BJ (cell line): ENCODE measurements around the gene RNF13. TPM values are rescaled to one million over a fixed set of nuclear protein-coding genes. Genes with fewer than 3 reads are reported as not detected.

Experiments used
- CTCF ChIA-PET: fragments of 350-600 bp; formaldehyde crosslinking; extraction: SDS; loops from one replicate; lab custom pipeline; 2021; ENCODE audit warnings: antibody characterized with exemption, inconsistent platforms; lab: Yijun Ruan, JAX
- POLR2A ChIA-PET: fragments of 300-600 bp; sonication (Branson Sonifier 250); formaldehyde crosslinking; extraction: SDS; loops from one replicate; lab custom pipeline; 2021; ENCODE audit warnings: antibody characterized with exemption; lab: Charles Lee
- DNase-seq: peaks from one replicate; pipeline ENCODE4 v3.0.0-alpha.2; 2011; ENCODE audit warnings: low read depth
- H3K27me3 ChIP-seq: 2 replicates; pipeline ENCODE4 v1.6.0; 2011; ENCODE audit warnings: low read length; ENCODE audit not compliant: control insufficient read depth, insufficient read depth
- H3K36me3 ChIP-seq: 2 replicates; pipeline ENCODE4 v1.5.1; 2011; ENCODE audit warnings: low read length; ENCODE audit not compliant: control insufficient read depth, insufficient read depth
- H3K4me3 ChIP-seq: 2 replicates; pipeline ENCODE4 v1.5.1; 2011; ENCODE audit warnings: low read depth, mild to moderate bottlenecking, control low read depth, low read length
- polyA plus RNA-seq: library from polyadenylated mRNA; depleted of rRNA; stranded (reverse); fragments of >200 nt; gene quantifications from 2 replicates; pipeline ENCODE4 v1.2.3, GENCODE V29; 2011
- TF ChIP-seq, protein P1 (sequence below): IDR thresholded peaks from 2 replicates; pipeline ENCODE4 v1.5.1; 2011; ENCODE audit warnings: low read depth, mild to moderate bottlenecking, control low read depth, inconsistent platforms, low read length, moderate library complexity; ENCODE audit not compliant: insufficient read depth

Gene RNF13
- polyA plus RNA-seq, 1 experiment = 30.7 TPM

- Histone ChIP-seq H3K27me3 (no peaks in the 10 kb centered on the region), H3K4me3 (no peak overlapping the region), H3K36me3 (no peaks in the 10 kb centered on the region)
- CTCF ChIA-PET = interaction anchor here (0.6 to 1.5 kb wide), 3 partner anchors 8 to 37 kb away, joined by 3 to 5 read pairs (median 4); no protein-coding TSS in a partner anchor
- TF ChIP-seq, protein P1, sequence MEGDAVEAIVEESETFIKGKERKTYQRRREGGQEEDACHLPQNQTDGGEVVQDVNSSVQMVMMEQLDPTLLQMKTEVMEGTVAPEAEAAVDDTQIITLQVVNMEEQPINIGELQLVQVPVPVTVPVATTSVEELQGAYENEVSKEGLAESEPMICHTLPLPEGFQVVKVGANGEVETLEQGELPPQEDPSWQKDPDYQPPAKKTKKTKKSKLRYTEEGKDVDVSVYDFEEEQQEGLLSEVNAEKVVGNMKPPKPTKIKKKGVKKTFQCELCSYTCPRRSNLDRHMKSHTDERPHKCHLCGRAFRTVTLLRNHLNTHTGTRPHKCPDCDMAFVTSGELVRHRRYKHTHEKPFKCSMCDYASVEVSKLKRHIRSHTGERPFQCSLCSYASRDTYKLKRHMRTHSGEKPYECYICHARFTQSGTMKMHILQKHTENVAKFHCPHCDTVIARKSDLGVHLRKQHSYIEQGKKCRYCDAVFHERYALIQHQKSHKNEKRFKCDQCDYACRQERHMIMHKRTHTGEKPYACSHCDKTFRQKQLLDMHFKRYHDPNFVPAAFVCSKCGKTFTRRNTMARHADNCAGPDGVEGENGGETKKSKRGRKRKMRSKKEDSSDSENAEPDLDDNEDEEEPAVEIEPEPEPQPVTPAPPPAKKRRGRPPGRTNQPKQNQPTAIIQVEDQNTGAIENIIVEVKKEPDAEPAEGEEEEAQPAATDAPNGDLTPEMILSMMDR = no peak
- no peak for DNase-seq
- POLR2A ChIA-PET = no interaction called here
These were observed 12.3 kb upstream of the RNF13 start for GRCh38 chr3:149800693-149801092.

- Histone ChIP-seq H3K4me3 (no peak overlapping the region), H3K27me3 (no peaks in the 10 kb centered on the region), H3K36me3 (no peaks in the 10 kb centered on the region)
- ChIA-PET POLR2A (no interaction called here), CTCF (interaction anchor here (1.0 kb wide), 1 partner anchor 38 kb away, joined by 4 read pairs; no protein-coding TSS in a partner anchor)
- no peak for DNase-seq
- TF ChIP-seq, protein P1 = no peak
These were observed 11.8 kb upstream of the RNF13 start for GRCh38 chr3:149801195-149801594.

- no peak overlapping the region for H3K4me3 ChIP-seq
- TF ChIP-seq, protein P1 = no peak
- no peaks in the 10 kb centered on the region for H3K27me3 ChIP-seq
- ChIA-PET CTCF (interaction anchor here (1.0 kb wide), 1 partner anchor 38 kb away, joined by 4 read pairs; no protein-coding TSS in a partner anchor), POLR2A (no interaction called here)
- H3K36me3 ChIP-seq = no peaks in the 10 kb centered on the region
- no peak for DNase-seq
These were observed 11.4 kb upstream of the RNF13 start for GRCh38 chr3:149801639-149802038.

GRCh38 chr3:149806171-149806778 lies 6.7 kb upstream of the RNF13 start:
- no peak overlapping the region for H3K4me3 ChIP-seq
- POLR2A ChIA-PET = no interaction called here
- CTCF ChIA-PET = interaction anchor here (3.7 kb wide), 1 partner anchor 37 kb away, joined by 167 read pairs; no protein-coding TSS in a partner anchor
- TF ChIP-seq, protein P1 = no peak
- no peaks in the 10 kb centered on the region for H3K36me3 ChIP-seq
- no peaks in the 10 kb centered on the region for H3K27me3 ChIP-seq
- no peak for DNase-seq

DNA sequence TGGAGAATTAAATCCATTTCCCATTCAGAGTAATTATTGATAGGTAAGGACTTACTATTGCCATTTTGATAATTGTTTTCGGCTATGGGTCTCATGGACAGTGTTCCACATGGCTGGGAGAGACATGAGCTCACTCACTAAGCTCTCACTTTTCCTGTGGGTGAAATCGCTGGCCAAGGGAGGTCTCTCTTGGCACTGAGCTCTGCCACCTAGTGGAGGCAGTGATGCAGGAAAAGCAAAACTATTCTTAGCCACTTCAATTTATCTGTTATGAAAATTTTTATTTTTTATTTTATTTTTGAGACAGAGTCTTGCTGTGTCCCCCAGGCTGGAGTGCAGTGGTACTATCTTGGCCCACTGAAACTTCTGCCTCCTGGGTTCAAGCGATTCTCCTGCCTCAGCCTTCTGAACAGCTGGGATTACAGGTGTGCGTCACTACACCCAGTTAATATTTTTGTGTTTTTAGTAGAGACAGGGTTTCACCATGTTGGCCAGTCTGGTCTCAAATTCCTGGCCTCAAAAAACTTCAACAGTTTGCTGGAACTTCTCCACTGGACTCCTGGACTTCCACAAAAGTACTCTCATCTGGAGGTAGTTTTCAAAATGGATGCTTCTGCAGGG lies 4.7 kb upstream of the RNF13 start:
- H3K36me3 ChIP-seq = no peaks in the 10 kb centered on the region
- TF ChIP-seq, protein P1 = peak; percentile 90
- no peak for DNase-seq
- ChIA-PET POLR2A (interaction anchor here (0.6 to 1.0 kb wide), 2 partner anchors 41 to 43 kb away, joined by 3 to 4 read pairs; no protein-coding TSS in a partner anchor), CTCF (interaction anchor here (0.6 to 3.7 kb wide), 46 partner anchors 8 to 851 kb away, joined by 3 to 167 read pairs (median 4); partner anchors contain the start of genes ANKUB1, COMMD2 and WWTR1)
- no peaks in the 10 kb centered on the region for H3K27me3 ChIP-seq
- no peak overlapping the region for H3K4me3 ChIP-seq
